NCI-H2081 treated with DMSO at 0.1 percent for 48 hours (cell line): ENCODE results near the gene RGPD4.
"Not testable (repeated sequence)": the region's sequence is repeated elsewhere in the genome, so short reads cannot be mapped to it uniquely, and the experiment has no call there.

Source experiments
- DNase-seq: peaks from one replicate; lab custom pipeline; 2025; lab: John Stamatoyannopoulos, UW

Gene RGPD4

DNA sequence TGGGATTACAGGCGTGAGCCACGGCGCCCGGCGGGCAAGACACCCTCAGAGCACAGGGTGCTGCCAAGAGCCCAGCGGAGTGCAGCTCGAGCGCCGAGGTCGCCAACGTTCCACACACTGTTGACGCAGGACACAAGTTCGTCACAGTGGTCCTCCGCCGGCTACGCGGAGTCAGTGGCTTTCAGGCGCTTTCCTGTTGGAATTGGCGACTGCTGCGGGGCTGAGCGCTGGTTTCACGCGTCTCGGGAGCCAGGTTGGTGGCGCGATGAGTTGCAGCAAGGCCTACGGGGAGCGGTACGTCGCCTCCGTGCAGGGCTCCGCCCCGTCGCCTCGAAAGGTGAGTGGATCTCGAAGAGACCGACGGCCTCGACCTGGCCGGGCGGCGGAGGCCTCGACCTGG, at the start of gene RGPD4:
Gene RGPD4, plus strand, starts transcription at position 144 of the 400 bp plus-strand sequence. Its CDS starts 122 bp downstream, at position 266.
- not testable (repeated sequence) for DNase-seq

DNA sequence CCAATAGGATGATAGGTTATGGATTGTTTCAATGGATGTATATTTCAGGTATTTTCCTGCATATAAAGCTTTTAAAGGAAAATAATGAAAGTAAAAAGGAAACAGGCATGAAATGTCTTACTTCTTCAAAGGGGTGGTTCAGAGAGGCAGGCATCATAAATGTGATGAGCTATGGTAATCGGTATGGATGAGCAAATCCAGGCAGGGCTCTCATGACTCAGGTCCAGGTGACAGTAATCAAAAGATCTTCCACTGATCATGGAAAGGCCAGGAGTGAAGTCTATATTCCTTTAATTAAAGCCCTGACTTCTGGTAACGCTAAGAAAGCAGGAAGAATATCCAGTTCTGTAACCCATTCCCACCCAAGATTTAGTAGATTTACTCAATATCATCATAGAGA, 48.7 kb upstream of the RGPD4 start:
- no peak for DNase-seq

DNA sequence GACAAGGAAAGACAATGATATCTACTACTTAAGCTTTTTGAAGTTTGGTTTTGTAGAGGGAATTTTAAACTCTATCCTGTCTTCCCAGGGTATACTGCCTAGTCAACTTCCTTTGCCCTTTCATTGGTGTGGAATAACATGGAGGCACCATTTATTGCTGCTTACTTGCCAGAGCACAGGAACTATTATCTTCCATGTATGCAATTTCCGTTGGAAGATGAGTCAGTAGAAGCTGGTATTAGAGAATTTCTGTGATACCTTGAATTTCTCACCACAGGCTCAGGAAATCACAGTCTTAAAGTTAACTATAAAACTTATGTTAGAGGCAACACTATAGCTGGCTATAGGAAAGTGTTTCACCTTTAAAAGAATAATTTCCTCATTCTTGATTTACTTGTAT, 40.9 kb upstream of the RGPD4 start:
- DNase-seq: no peak

DNA sequence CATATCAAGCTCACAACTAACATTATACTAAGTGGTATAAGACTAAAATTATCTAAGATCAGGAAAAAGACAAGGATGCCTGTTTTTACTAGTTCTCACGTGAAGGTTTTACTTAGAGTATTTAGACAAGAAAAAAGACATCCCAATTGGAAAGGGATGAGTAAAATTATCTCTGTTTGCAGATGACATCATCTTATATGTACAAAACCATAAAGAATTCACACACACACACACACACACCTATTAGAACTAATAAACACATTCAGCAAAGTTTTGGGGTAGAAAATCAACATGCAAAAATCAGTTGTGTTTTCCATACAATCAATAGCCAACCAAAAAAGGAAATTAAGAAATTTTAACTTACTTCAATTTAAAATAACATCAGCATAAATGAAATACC, 35.9 kb upstream of the RGPD4 start:
- DNase-seq: no peak

DNA sequence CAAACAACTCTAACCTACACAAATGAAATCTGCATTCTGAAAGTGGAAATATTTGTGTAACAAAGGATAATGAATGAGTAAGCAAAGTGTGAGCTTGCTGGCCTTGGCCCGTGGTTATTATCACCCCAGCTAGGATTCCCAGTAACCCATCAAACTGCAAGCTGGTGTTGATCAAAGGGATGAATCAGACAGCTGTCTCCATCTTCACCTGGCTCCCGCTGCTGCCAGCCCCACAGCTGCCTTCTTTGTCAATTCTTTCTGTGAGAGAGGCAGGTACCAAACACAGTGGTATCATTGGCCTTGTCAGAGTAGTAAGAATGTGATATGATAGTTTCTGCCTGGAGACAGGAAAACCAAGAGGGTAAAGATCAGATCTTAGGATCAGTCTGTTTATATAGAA, 25.2 kb upstream of the RGPD4 start:
- no peak for DNase-seq

DNA sequence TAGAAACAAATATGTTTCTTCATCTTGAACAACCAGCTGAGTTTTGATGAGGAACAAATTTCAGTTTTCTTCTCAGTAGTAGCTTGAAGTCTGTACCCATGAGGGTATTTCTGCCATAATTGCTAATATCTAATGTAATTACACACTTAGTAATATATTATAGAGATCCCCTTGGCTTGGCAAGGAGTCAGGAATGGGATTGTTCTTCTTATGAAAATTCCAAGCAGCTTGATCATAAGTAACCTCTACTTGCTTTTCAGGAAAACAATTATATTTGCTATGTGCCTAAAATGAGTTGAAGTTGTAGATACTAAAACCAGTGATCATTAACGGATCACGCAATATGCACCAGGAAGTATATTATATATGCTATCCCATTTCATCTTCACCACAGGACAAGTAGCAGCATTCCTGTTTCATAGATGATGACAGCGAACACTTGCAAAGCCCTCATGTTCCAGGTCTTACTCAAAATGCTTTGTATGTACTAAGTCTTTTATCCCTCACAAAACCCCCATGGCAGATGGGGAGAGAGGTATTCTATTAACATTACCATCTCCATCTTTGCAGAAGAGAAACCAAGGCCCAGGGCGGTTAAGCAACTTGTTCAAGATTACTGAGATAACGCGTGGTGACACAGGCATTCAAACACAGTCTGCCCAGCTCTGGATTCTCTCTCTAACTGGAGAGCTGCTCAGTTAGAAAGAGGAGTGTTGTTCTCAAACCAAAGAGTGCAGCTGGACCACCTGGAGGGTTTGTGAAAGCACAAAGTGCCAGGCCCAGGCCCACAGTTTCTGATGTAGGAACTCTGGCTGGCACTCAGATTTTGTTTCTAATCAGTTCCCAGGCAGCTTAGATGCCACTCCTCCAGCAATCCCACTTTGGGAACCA, 21.8 kb upstream of the RGPD4 start:
- DNase-seq: no peak

DNA sequence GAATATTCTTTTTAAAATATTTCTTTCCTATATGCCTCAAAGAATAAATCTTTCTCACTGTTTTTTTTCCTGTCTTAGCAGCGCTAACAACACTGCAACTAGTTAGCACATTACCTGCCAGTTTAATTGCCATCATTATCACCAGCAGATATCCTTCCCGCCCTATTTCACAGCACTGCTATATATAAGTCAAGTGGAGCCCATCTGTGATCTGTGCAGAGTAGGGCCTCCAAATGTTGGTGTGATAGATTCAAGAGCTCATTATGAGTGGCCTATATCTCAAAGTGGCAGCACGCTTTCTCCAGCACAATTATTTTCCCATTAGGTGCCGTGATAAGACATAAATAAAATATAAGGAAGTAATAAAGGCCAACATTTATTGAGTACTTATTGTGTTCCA, 19.8 kb upstream of the RGPD4 start:
- no peak for DNase-seq

DNA sequence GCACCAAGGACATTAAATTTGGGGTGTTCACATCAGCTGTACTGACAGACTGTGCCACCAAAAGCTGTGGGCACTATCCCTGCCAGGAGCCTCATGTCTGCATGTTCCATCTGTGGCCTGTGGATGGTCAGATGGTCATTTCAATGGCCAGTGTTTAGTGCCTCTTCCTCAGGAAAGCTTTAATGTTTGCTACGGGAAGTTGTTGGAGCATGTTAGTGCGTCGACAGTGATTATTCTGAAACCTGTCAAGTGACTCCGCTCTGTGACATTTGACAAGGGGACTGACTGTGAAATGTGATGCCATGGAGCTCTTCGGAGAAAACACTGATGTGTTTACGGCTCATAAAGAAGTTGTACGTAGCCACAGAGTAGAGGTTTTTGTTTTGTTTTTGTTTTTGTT, 18.7 kb upstream of the RGPD4 start:
- no peak for DNase-seq

DNA sequence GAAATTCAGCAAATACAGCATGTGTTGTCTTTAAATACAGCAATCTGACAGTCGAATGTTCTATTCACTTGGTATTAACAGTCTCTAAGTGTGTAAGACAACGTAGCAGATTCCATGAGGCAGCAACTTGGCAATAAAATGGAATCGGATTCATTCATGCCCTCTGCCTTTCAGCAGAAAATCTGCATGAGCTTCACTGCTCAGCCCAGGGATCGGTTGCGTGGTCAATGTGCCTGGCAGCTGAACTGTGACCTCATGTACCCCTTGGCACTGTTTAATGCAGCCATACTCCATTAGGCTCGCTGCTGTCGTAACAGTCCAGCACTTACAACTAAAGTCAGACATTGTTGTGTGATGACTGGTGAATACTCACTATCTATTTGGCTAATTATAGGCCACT, 17.7 kb upstream of the RGPD4 start:
- no peak for DNase-seq

DNA sequence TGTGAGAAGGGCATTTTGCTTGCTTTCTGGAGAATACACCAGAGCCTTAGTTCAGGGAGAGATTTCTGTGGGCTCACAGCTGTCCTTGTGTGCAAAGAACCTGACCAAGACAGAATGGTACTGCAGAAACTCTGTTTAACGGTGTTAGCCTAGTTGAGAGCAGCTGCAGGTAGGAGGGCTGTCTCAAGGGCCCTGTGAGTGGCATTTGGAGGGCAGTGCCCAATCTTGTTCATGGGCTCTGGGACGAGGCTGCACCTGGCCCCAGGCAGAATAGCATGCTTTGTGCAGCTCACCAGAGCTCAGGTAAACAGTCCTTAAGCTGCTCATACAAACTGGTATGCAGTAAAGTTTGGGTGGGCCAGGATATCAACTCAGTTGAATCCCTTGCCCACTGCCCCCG, 16.9 kb upstream of the RGPD4 start:
- DNase-seq: no peak

DNA sequence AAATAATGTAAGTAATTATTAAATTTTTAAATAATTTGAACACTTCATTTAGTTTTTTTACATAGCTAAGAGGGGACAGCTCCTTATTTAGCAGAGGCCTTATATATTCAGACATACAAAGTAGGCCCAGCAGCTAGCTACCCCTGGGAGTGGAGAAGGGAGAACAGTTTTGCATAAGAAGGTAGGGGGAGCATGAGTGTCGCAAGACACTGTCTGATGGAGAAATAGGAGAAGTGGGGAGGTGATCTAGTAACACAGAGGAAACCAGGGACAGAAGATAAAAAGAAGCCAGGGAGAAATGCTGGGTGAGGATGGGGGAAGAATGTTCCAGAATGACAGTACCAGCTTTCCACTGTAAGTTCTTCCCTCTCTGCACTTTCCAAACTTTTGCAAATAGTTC, 16.0 kb upstream of the RGPD4 start:
- no peak for DNase-seq

DNA sequence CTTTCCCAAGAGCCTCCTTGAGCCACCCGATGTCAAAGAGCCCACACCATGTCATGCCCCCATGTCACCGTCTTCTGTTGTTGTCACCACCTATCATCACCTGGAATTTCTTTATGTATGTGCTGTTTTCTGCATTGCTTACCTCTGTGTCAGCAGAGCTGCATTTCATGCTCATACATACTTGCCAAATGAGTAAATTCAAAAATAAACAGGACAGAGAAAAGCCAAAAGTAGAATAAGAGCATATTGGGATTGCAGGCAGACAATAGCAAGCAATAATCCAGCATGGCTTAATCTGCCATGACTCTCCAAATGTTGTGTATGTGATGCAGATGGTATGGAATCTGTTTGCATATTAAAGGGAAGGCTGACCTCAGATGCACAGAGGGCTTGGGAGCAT, 15.3 kb upstream of the RGPD4 start:
- DNase-seq: no peak

DNA sequence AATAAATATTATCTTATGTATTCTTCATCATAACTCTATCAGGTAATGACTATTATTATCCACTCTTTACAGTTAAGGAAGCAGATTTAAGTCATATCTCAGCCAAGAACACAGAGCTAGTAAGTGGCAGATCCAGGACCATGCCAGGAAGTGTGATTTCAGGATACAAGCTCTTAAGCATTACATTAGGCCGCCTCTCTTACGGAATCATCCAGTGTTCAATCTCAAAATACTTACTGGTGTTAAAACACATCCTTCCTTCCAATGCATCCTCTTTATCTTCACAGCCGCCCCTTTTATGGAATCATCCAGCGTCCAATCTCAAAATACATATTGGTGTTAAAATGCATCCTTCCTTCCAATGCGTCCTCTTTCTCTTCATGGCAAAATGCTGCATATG, 14.7 kb upstream of the RGPD4 start:
- DNase-seq: no peak

DNA sequence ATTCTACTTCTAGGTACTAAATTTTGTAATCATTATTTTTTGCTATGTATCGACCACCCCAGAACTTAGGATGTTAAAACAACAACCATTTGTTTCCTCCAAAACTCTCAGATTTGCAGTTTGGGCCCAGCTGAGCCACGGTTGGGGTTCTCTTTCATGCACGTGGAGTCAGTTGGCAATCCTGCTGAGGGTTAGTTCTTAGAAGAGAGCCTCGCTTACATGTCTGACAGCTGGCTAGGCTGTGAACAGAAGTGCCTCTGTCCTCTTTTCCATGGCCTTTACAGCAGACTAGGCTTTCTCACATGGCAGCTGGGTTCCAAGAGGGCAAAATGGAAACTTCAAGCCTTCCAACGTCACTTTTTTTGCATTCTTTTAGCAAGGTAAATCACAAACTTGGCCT, 9.3 kb upstream of the RGPD4 start:
- DNase-seq: no peak

DNA sequence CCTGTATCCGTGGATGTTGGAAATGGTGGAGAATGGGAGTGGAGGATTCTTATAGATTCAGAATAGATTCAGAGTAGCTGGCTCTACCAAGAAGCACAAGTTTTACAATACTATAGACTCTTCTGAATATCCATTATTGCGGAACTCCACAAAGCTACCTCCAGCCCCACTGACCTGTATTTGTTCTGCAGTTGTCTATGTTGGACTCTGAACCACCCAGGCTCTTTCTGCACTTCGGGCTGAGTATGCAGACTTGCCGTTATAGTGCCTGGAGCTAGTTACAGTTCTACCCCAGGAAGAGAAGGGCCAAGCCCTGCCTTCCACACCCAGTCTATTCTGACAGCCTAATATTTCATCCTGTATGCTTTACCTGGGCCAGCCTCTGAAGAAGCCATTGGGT, 4.4 kb upstream of the RGPD4 start:
- DNase-seq: no peak

DNA sequence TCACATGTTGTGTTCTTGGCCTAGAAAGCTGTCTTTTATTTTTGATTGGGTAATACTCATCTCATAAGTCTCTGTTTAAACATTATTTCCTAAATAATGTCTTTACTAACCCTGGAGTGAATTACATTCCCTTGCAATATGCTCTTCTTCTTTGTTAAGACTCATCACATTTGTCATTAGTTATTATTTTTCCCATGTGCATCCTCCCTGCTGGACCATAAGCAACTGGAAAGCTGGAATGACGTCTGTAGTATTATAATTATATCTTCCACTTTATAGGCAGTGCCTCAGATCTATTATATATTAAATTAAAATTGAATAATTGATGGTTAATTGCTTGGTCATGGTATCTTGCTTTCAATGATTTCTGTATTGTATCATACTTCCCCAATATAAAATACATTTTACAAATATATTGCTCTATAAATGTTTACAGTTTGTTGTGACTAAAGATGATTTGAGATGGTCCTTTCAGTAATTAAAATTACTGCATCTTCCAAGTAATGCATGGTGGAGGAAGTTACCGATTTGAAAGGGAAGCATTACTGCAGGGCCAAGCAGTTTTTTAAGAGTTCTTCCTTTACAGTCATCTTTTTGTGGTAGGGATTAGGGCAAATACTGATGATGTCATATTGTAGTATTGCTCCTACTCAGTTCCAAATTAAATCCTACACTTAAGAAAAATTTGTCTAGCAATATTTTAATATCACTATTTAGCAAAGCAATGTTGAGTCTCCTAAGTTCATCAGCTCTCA, 2.1 kb upstream of the RGPD4 start:
- DNase-seq: no peak

DNA sequence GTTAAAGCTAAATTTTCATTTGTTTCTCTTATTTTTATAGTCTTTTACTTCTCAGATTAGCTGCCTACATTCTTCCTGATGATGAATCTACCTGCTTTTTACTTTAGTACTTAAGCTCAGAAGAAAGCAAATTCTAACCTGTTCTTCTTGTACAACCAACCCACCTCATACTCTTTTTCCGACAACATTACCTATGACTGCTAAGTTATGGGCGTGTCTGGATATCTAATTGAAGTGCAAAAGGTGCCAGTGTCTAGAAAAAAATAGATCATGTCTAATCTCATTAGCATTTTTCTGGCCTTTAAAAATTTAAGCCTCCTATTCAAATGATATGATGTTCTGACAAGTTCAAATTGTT, 1.5 kb upstream of the RGPD4 start:
- no peak for DNase-seq

DNA sequence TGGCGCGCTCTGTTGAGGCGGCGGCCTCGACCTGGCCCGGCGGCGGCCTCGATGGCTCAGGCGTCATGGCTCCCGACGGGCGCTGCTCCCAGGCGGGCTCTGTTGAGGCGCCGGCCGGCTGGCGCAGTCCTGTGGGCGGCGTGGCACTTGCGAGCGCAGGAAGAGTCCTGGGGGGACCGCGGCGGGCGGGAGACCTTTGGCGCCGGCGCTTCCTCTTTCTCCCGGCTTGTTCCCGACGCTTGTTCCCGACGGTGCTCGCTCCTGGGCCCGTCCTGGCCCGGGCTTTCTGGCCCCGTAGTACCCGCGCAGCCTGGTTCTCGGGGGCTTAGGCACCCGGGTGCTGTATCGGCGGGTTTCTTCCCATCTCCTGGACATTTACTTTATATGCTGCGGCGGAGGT, 2.8 kb downstream of the RGPD4 start:
- DNase-seq: not testable (repeated sequence)

DNA sequence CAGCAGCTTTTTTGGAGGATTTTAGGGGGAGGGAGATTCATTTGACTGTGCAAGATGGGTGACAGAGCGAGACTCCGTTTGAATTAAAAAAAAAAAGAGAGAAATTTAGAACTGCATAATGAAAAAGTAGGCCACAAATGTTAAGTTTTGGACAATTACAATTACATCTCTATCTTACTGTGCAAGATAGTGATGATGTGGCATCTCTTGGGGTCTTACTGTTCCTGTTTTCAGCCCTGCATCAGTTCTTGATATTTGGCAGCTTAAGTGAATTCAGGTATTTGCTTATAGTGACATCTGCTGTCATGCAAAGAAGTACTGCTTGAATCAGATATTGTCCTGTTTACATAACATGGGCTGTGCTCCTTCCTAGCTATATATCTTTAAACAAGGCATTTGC, 6.5 kb downstream of the RGPD4 start:
- not testable (repeated sequence) for DNase-seq

DNA sequence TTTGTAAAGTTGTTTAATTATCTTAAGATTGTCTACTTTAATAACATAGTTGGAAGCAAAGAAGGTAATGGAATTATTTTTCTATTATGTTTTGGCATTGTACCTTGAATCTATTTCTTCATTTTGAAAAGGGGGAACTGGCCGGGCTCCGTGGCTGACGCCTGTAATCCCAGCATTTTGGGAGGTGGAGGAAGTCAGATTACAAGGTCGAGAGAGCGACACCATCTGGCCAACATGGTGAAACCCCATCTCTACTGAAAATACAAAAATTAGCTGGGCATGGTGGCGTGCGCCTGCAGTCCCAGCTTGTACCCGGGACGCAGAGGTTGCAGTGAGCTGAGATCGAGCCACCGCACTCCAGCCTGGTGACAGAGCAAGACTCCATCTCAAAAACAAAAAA, 6.9 kb downstream of the RGPD4 start:
- not testable (repeated sequence) for DNase-seq

DNA sequence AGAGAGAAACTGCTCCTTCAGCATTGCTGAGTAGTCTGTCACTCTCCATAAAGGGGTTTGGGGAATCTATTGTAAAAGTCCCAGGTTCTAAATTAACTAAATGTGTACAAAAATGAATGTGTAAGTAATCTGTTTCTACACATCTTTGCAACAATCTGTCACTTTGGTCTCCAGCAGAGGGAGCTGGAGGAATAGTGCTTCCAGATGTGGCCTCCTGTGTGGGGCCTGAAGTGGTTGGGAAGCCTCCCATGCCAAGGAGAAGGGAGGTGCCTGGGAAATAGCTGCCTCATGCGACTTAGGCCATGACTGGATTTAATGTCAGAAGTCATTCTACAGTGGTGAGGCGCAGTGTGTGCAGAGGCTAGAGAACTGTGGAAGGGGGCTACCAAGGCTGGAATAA, 89.4 kb downstream of the RGPD4 start:
- not testable (repeated sequence) for DNase-seq

DNA sequence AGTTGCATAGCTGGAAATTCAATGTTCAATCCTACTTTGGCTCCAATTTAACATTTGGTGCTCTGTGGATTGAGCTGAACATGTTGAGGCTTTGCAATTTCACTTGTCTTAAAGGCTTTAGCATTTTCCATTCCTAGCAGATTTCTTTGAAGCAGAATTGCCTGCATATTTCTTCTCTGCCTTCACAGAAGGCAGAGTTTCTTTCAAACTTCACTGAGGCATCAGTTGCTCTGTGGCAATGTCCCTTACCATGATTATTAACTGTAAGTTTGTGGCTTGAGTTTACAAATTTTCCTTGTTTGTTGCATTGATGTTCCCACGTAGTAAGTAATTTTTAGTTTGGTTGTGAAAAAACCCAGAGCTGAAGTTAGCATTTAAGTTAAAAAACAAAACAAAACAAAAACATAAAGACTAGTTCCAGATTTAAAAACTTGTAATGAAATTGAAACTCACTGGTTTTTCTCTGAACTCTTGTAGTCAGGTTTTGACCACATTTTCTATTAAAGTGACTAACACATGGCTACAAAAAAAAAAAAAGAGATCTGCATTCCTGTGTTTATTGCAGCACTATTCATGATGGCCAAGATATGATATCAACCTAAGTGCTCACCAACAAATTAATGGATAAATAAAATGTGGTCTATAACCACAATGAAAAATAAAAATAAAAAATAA, 90.1 kb downstream of the RGPD4 start:
- DNase-seq: not testable (repeated sequence)

DNA sequence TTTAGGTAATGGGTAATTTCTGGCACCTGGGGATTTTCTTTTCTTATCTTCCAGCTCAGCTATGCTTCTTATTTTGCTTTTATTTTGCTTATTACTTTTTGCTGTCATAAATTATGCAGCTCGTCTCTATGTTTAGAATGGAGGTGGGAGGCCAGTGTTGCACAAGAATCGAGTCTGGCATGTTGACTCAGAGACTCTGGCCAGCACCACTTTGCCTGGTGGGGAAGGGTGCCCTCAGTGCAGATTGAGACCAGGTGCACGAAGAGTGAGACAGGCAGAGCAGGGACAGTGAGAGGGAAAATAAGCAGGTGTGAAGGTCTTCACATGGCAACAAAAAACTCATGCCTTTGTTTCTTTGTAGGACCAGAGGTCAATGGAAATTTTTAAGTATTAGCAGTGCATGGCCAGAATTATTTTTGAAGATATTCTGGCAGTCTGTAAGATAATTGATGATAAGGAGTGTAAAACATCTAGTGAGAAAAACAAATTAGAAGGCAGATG, 100.4 kb downstream of the RGPD4 start:
- no peak for DNase-seq
